Stimulated activated naive CD4-positive, alpha-beta T cell (primary cell): ENCODE measurements around the gene PFKL.

Experiments used
- DNase-seq, 6 experiments: peaks; one replicate each; lab custom pipeline; 2025; lab: John Stamatoyannopoulos, UW

The PFKL gene

GRCh38 chr21:44312716-44313115 is 12.9 kb downstream of the PFKL start:
- DNase-seq = no peak

GRCh38 chr21:44313451-44313850 is 13.6 kb downstream of the PFKL start:
- no peak for DNase-seq

GRCh38 chr21:44314128-44314527 is 14.3 kb downstream of the PFKL start:
- DNase-seq = no peak

DNA sequence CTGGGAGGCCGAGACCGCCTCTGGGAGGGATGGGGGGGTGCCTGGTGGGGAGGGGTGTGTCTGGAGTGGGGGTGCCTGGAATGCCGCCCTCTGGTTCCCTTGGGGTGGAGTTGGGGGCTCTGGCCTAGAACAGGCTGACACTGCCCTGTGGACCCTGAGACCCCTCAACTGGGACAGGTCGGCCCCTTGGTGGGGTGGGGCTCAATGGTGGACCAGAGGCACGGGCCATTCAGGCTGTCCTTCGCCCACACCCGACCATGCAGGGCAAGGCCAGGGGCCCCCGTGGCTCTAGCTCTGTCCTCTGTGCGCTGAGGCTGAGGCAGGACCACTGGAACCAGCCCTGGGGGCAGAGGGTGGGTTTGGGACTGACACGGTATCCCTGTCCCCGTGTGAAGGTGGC is 14.7 kb downstream of the PFKL start:
- no peak for DNase-seq

- no peak for DNase-seq
These were observed 15.9 kb downstream of the PFKL start for GRCh38 chr21:44315691-44316203.

DNA sequence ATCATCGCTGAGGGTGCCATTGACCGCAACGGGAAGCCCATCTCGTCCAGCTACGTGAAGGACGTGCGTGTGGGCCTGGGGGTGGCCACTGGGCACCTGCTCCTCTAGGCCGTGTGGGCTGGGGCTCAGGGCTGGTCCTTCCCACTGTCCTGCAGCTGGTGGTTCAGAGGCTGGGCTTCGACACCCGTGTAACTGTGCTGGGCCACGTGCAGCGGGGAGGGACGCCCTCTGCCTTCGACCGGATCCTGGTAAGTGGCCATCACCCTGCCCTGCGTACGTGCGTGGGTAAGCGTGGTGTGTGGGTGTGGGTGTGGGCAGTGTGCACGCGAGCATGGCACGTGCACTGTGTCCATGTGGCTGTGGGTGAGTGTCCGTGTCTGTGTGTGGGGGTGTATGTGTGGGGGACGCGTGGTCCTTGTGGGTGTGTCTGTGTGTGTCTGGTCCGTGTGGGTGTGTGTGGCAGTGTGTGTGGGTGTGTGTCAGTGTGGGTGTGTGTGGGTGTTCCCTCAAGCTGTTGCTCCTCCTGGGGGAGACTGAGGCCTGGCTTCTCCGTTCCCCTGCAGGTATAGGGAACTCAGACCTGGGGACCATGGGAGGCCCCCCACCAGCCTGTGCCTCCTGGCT is 16.5 kb downstream of the PFKL start:
- no peak for DNase-seq

GRCh38 chr21:44317241-44317782 is 17.5 kb downstream of the PFKL start:
- DNase-seq = no peak

DNA sequence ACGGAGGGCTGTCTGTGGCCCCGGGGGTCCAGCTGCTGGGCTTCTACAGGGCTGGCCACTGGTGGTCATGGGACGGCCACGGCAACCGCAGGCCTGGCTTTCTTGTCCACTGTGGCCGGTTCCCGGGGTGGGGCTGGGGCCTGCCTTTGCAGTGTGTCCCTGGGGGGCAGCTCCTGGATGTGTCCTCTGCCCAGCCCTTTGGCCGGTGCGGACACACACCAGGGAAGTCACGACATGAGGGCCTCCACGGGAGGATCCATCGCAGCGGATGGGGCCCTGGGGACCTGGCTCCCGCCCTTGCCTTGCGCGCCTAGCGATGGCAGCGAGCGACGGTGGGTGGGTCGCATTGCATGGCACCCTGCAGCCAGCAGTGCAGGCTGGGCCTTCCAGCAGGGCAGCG is 18.0 kb downstream of the PFKL start:
- DNase-seq = no peak

GRCh38 chr21:44318489-44319285 is 18.8 kb downstream of the PFKL start:
- no peak for DNase-seq

GRCh38 chr21:44319407-44320065 is 19.7 kb downstream of the PFKL start:
- DNase-seq = no peak

DNA sequence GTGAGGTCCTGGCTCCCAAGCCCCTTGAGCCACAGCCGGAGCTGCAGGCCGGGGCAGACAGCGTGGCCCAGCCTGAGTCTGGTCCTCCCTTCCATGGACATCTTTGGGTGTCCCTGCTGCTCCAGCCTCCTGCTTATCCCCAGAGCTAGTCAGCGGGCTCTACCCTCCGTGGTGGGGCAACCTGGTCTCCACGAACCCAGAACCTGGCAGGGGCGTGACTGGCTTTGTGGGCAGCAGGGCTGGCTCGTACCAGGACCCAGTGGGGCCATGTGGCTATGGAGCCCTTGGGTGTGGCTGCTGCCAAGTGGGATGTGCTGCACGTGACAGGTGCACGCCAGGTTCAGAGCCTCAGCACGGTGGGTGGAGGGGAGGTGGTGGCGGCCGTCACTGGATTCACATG is 21.0 kb downstream of the PFKL start:
- DNase-seq = no peak

DNA sequence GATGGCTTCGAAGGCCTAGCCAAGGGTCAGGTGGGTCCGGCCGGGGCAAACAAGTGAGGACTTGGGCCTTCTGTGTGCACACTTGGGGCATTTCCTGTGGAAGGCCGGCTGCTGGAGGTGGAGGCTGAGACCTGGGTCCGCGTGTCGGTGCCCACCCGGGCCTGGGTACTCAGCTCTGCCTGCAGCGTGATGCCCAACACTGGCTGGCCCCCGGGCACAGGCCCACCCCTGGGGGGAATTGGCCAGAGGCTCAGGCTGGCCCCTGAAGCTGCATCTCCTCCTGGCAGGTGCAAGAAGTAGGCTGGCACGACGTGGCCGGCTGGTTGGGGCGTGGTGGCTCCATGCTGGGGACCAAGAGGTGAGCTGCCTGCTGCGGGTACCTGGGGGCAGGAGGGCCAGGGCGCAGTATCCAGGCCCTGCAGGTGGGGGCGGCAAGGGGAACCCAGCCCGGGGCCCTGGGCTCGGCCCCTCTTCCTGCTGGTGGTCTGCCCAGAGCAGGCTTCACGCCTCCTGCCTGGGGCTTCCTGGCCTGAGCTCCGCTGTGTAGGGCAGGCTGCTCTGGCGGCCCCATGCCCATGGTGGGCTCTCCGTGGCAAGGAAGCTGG is 22.1 kb downstream of the PFKL start:
- no peak for DNase-seq

- DNase-seq = no peak
These were observed 22.9 kb downstream of the PFKL start for GRCh38 chr21:44322621-44323325.

GRCh38 chr21:44323591-44323990 is 23.7 kb downstream of the PFKL start:
- no peak for DNase-seq

DNA sequence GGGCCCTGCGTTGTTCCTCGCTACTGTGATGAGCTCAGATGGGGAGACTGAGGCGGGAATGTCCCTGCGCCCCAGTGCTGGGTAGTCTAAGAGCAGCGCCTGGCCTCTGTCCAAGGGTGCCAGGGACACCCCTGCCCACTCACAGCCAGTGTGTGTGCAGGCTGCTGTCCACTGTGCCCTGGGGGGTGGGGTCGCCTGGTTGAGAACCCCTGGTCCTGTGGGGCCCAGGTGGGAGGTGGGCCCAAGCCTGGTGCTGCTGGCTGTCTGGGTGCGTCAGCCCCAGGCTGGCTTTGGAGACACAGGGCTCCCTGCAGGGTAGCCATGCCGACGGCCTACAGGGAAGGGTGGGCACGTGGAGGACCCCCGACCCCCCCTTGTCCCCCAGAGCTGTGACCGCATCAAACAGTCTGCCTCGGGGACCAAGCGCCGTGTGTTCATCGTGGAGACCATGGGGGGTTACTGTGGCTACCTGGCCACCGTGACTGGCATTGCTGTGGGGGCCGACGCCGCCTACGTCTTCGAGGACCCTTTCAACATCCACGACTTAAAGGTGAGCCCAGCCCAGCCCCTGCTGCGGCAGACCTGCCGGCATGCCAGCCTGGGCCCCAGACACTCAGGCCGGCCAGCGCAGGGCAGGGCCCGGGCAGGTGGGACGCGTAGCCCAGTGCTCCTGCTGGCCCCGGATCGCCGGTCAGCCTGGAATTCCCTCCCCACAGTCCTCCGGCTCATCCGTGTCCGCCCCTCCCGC is 24.4 kb downstream of the PFKL start:
- no peak for DNase-seq

DNA sequence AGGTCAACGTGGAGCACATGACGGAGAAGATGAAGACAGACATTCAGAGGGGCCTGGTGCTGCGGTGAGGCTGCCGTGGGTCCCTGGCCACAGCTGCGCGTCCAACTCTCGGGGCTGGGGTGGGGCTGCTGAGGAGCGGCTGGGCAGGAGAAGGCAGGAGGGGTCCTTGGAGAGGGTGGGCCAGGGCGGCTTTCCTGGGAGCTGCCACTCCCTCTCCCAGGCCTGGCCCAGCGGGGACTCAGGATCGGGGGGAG is 24.9 kb downstream of the PFKL start:
- no peak for DNase-seq

GRCh38 chr21:44325386-44326271 is 25.8 kb downstream of the PFKL start:
- no peak for DNase-seq

DNA sequence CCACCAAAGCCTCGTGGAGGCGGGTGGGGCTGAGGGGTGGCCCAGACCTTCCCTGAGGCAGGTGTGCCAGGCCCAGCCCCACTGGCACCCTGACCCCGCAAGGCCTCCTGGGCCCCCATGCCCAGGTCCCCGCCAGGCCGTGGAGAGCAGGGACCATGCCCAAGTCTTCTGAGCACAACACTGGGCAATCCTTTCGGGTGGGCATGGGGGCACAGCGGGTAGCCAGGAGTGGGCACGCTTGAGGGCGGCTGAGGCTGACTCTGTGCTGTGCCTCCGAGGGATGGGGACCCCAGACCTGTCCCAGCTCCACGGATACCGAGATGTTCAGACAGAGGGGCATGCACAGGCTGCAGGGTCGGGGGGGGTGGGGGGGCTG is 26.4 kb downstream of the PFKL start:
- DNase-seq = no peak

GRCh38 chr21:44326716-44327602 is 27.1 kb downstream of the PFKL start:
- no peak for DNase-seq
